IMR-90 (cell line): ENCODE results near the gene RDH12. TPM values are rescaled to one million over a fixed set of nuclear protein-coding genes. Genes with fewer than 3 reads are reported as not detected.
A peak's percentile ranks its signal among the peaks of the same experiment; 100 is the strongest.

Experiments used
- ATAC-seq: fragments of 200-7000 bp; cut with Tn5 transposase; 2 replicates; pipeline ENCODE4 v1.9.1; 2020; ENCODE audit warnings: low read depth, mild to moderate bottlenecking, moderate library complexity
- BruUV-seq: library from RNA; stranded (reverse); fragments of 400-500 nt; replicated peaks from 2 replicates; lab custom pipeline; 2021; lab: Mats Ljungman, UMichigan
- CTCF ChIA-PET: fragments of 300-600 bp; formaldehyde crosslinking; extraction: SDS; loops from one replicate; lab custom pipeline; 2021; ENCODE audit warnings: antibody characterized with exemption; lab: Yijun Ruan, JAX
- POLR2A ChIA-PET: fragments of 300-600 bp; sonication (Branson Sonifier 250); formaldehyde crosslinking; loops from one replicate; lab custom pipeline; 2022; ENCODE audit warnings: antibody characterized with exemption; ENCODE audit not compliant: unreplicated experiment; lab: Charles Lee
- DNase-seq: peaks from one replicate; pipeline ENCODE4 v3.0.0; 2013
- H2AFZ ChIP-seq: replicated peaks from 2 replicates; pipeline ENCODE3; 2013; ENCODE audit warnings: low read length, mild to moderate bottlenecking; ENCODE audit not compliant: poor library complexity
- H2AK5ac ChIP-seq: 2 replicates; pipeline ENCODE4 v1.6.1; 2013; ENCODE audit warnings: low read depth, low read length, inconsistent platforms
- H2AK9ac ChIP-seq: replicated peaks from 2 replicates; pipeline ENCODE3; 2013; ENCODE audit warnings: mild to moderate bottlenecking, low read depth, low read length, moderate library complexity; ENCODE audit not compliant: poor library complexity
- H2BK120ac ChIP-seq: 2 replicates; pipeline ENCODE4 v1.6.1; 2013; ENCODE audit warnings: low read depth, low read length, inconsistent platforms
- H2BK15ac ChIP-seq: 3 replicates; pipeline ENCODE4 v1.6.1; 2013; ENCODE audit warnings: low read depth, low read length, inconsistent platforms
- H2BK20ac ChIP-seq: 2 replicates; pipeline ENCODE4 v1.6.1; 2013; ENCODE audit warnings: low read depth, mild to moderate bottlenecking, inconsistent platforms, low read length, moderate library complexity
- H2BK5ac ChIP-seq: 2 replicates; pipeline ENCODE4 v1.6.1; 2013; ENCODE audit warnings: mild to moderate bottlenecking, low read depth, low read length, inconsistent platforms; ENCODE audit not compliant: poor library complexity, severe bottlenecking
- H3K14ac ChIP-seq: replicated peaks from 2 replicates; pipeline ENCODE4 v1.6.1; 2013; ENCODE audit warnings: low read depth, low read length, inconsistent platforms
- H3K18ac ChIP-seq: 2 replicates; pipeline ENCODE4 v1.6.1; 2013; ENCODE audit warnings: low read depth, low read length, control low read depth
- H3K23ac ChIP-seq: 2 replicates; pipeline ENCODE4 v1.6.1; 2013; ENCODE audit warnings: low read depth, low read length, inconsistent platforms
- H3K27ac ChIP-seq: 2 replicates; pipeline ENCODE4 v1.5.1; 2013; ENCODE audit warnings: mild to moderate bottlenecking, control low read depth, low read length; ENCODE audit not compliant: insufficient read depth
- H3K27me3 ChIP-seq: 2 replicates; pipeline ENCODE4 v1.6.1; 2013; ENCODE audit warnings: low read length; ENCODE audit not compliant: control insufficient read depth, insufficient read depth
- H3K36me3 ChIP-seq: 2 replicates; pipeline ENCODE4 v1.6.1; 2013; ENCODE audit warnings: low read length, mixed read lengths; ENCODE audit not compliant: control insufficient read depth, insufficient read depth
- H3K4ac ChIP-seq: 2 replicates; pipeline ENCODE4 v1.6.1; 2013; ENCODE audit warnings: low read depth, low read length, inconsistent platforms
- H3K4me1 ChIP-seq: 2 replicates; pipeline ENCODE4 v1.6.1; 2013; ENCODE audit warnings: low read length, mixed read lengths; ENCODE audit not compliant: control insufficient read depth, insufficient read depth
- H3K4me2 ChIP-seq: 2 replicates; pipeline ENCODE4 v1.6.1; 2013; ENCODE audit warnings: low read depth, mild to moderate bottlenecking, control low read depth, low read length, moderate library complexity
- H3K4me3 ChIP-seq: 2 replicates; pipeline ENCODE4 v1.5.1; 2013; ENCODE audit warnings: low read depth, mild to moderate bottlenecking, control low read depth, low read length, moderate library complexity; ENCODE audit not compliant: insufficient read depth
- H3K56ac ChIP-seq: 2 replicates; pipeline ENCODE4 v1.6.1; 2013; ENCODE audit warnings: low read length, inconsistent platforms; ENCODE audit not compliant: insufficient read depth; ENCODE audit errors: extremely low read depth
- H3K79me1 ChIP-seq, 2 experiments: 2 replicates each; pipeline ENCODE4 v1.6.1; 2013; ENCODE audit warnings: low read length in 2 of 2, inconsistent platforms in 1 of 2, low read depth in 1 of 2
- H3K9ac ChIP-seq: 2 replicates; pipeline ENCODE4 v1.6.1; 2013; ENCODE audit warnings: low read depth, low read length, control low read depth
- H3K9me1 ChIP-seq: 2 replicates; pipeline ENCODE4 v1.6.1; 2013; ENCODE audit warnings: low read length, inconsistent platforms; ENCODE audit not compliant: insufficient read depth
- H3K9me3 ChIP-seq: 2 replicates; pipeline ENCODE4 v1.6.1; 2013; ENCODE audit warnings: low read length; ENCODE audit not compliant: control insufficient read depth, insufficient read depth
- H4K20me1 ChIP-seq: 2 replicates; pipeline ENCODE4 v1.6.1; 2013; ENCODE audit warnings: low read length, inconsistent platforms; ENCODE audit not compliant: insufficient read depth
- H4K5ac ChIP-seq: 2 replicates; pipeline ENCODE4 v1.6.1; 2013; ENCODE audit warnings: mild to moderate bottlenecking, low read depth, low read length, control low read depth
- H4K8ac ChIP-seq, 2 experiments: 2 replicates each; pipeline ENCODE4 v1.6.1; 2013; ENCODE audit warnings: low read depth in 2 of 2, low read length in 2 of 2, control low read depth in 1 of 2, inconsistent platforms in 1 of 2
- H4K91ac ChIP-seq: 2 replicates; pipeline ENCODE4 v1.6.1; 2013; ENCODE audit warnings: low read depth, low read length, inconsistent platforms; ENCODE audit not compliant: insufficient read depth
- FOS ChIP-seq: fragments of 150-350 bp; IDR thresholded peaks from 2 replicates; pipeline ENCODE4 v1.6.1; 2016; ENCODE audit warnings: low read depth, low read length
- MAFK ChIP-seq: IDR thresholded peaks from 2 replicates; pipeline ENCODE4 v1.6.1; 2012; ENCODE audit warnings: low read depth, low read length, improper control_type of control experiment
- WGBS, 2 experiments: methylation state at CpG; one replicate each; pipeline versions ENCODE4 v1.1.5 to v1.1.7; 2013; ENCODE audit warnings: missing lambda C conversion rate in 2 of 2; ENCODE audit not compliant: insufficient read length in 1 of 2; ENCODE audit errors: extremely low coverage in 2 of 2; 5-methylcytosine and 5-hydroxymethylcytosine counted together
- dilution Hi-C: fragments of 300-500 bp; cut with HindIII; formaldehyde crosslinking; loops from one replicate; pipeline ENCODE4 v1.14.3; 2018; ENCODE audit warnings: low sequenced_read_pairs; ENCODE audit not compliant: unreplicated experiment
- in situ Hi-C: fragments of 300-500 bp; cut with MboI; formaldehyde crosslinking; loops from 3 replicates; pipeline ENCODE4 v1.14.3; 2019; ENCODE audit warnings: low sequenced_read_pairs, inconsistent platforms, mixed read lengths
- intact Hi-C: fragments of 100-400 bp; cut with micrococcal nuclease; formaldehyde crosslinking; loops from 2 replicates; pipeline ENCODE4 v1.10.0; 2022
- polyA plus RNA-seq, 3 experiments: library from polyadenylated mRNA; depleted of rRNA; stranded (reverse); fragments of >200 nt; gene quantifications; 2 replicates each; pipeline ENCODE4 v1.2.3, GENCODE V29; 2012; ENCODE audit warnings: low replicate concordance in 1 of 3
- total RNA-seq: library from RNA; depleted of rRNA; stranded (reverse); fragments of >200 nt; gene quantifications from 2 replicates; pipeline ENCODE4 v1.2.3, GENCODE V29; 2012

RDH12 gene
- total and polyA plus RNA-seq, 2 of the 4 experiments (the other 2 are of a cell fraction): not detected

GRCh38 chr14:67721875-67722274 lies 20.2 kb downstream of the RDH12 start:
- Histone ChIP-seq H3K9me1 (no peaks in the 10 kb centered on the region), H3K9ac (no peak overlapping the region), H3K79me1 (no peaks in the 10 kb centered on the region), H3K4me1 (no peaks in the 10 kb centered on the region), H3K14ac (no peak overlapping the region), H2AK9ac (no peak overlapping the region), H3K27ac (no peak overlapping the region), H3K4me2 (no peak overlapping the region), H4K91ac (no peak overlapping the region), H3K9me3 (0 out of 2 replicates have a peak, but pooled peaks cover 4% of the 10 kb centered on the region), H3K18ac (no peak overlapping the region), H3K4ac (no peak overlapping the region), H3K56ac (no peak overlapping the region), H2BK5ac (no peak overlapping the region), H2BK120ac (no peak overlapping the region), H4K5ac (no peak overlapping the region), H3K27me3 (peaks cover 44% of the 10 kb centered on the region), H2AFZ (no peak overlapping the region), H3K36me3 (no peaks in the 10 kb centered on the region), H2BK15ac (no peak overlapping the region), H3K23ac (no peak overlapping the region), H2AK5ac (no peak overlapping the region), H4K8ac (no peak overlapping the region), H4K20me1 (no peaks in the 10 kb centered on the region), H3K4me3 (no peak overlapping the region), H2BK20ac (no peak overlapping the region)
- DNase-seq: no peak
- intact Hi-C loops (no loop called here), in situ Hi-C loops (loop anchor here (25.0 kb wide), 1 partner anchor 285 kb away; no protein-coding TSS in a partner anchor), dilution Hi-C loops (no loop called here)
- CTCF ChIA-PET: interaction anchor here (1.3 kb wide), 1 partner anchor 17 kb away, joined by 4 read pairs; no protein-coding TSS in a partner anchor
- TF ChIP-seq MAFK: peak; percentile 87
- TF ChIP-seq FOS: no peak
- POLR2A ChIA-PET: no interaction called here
- no CpG with 5 or more reads among the region's 5 CpGs for WGBS, 2 experiments
- no TSS peak for BruUV-seq
- no peak for ATAC-seq
